ENCODE results near the gene LRRC32. TPM values are rescaled to one million over a fixed set of nuclear protein-coding genes. Genes with fewer than 3 reads are reported as not detected.

The LRRC32 gene
- total RNA-seq, 1 donor from 2014 or later, result 0.39 TPM

DNA sequence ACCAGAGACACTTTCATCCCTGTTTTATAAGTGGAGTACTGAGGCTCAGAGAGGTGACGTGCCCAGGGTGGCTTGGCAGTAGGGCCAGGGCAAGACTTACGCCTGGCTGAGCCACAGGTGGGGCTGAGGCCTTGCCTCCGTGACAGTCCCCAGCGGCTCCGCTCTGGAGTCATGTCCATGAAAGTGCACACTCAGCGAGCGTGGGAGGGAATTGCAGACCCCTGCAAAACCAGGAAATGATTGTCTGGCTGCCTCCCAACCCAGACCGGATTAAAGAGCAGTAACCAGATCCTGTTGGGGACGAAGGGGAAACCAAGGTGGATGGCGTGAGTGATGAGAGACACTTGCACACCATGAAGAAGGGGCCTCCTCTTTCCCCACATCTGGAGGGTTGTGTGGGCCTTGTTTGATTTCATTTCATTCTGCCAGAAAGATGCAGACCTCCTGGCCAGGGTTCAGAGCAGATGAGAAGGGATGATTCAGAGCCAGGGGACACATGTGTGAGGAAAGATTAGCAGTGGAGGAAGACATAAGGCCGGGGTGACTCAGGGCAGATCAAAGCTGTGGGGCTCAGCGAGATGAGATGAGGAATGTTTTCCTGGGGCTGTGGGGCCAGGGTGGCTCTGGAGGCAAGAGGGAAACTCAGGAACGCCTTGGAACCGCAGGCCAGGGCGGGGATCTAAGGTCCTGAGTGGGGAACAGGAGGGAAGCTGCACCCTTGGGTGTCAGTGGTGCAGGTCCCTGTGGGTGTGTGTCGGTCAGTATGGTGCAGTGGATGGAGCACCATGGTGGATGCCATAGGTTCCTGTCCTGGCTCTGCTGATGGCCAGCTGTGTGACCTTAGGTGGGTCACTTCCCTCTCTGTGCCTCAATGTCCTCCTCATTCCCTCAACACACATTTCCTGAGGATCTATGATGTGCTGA lies 29.9 kb upstream of the LRRC32 start:
- Mint-ChIP-seq H3K36me3 (ENCODE audit: unreplicated experiment) (peaks cover 10% of the 10 kb centered on the region), H3K4me1 (ENCODE audit: low read depth, unreplicated experiment) (peaks cover 21% of the 10 kb centered on the region), H3K9me3 (ENCODE audit: unreplicated experiment) (peaks cover 9% of the 10 kb centered on the region), H3K27me3 (ENCODE audit: unreplicated experiment) (peaks cover 12% of the 10 kb centered on the region), H3K4me3 (ENCODE audit: unreplicated experiment) (no peak overlapping the region), H3K27ac (ENCODE audit: unreplicated experiment) (no peak overlapping the region)
- DNase-seq, result no peak
- TF ChIP-seq, protein P1, sequence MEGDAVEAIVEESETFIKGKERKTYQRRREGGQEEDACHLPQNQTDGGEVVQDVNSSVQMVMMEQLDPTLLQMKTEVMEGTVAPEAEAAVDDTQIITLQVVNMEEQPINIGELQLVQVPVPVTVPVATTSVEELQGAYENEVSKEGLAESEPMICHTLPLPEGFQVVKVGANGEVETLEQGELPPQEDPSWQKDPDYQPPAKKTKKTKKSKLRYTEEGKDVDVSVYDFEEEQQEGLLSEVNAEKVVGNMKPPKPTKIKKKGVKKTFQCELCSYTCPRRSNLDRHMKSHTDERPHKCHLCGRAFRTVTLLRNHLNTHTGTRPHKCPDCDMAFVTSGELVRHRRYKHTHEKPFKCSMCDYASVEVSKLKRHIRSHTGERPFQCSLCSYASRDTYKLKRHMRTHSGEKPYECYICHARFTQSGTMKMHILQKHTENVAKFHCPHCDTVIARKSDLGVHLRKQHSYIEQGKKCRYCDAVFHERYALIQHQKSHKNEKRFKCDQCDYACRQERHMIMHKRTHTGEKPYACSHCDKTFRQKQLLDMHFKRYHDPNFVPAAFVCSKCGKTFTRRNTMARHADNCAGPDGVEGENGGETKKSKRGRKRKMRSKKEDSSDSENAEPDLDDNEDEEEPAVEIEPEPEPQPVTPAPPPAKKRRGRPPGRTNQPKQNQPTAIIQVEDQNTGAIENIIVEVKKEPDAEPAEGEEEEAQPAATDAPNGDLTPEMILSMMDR (IDR thresholded peaks at IDR 0.05; ENCODE audit: partially characterized antibody, unreplicated experiment), result no peak

DNA sequence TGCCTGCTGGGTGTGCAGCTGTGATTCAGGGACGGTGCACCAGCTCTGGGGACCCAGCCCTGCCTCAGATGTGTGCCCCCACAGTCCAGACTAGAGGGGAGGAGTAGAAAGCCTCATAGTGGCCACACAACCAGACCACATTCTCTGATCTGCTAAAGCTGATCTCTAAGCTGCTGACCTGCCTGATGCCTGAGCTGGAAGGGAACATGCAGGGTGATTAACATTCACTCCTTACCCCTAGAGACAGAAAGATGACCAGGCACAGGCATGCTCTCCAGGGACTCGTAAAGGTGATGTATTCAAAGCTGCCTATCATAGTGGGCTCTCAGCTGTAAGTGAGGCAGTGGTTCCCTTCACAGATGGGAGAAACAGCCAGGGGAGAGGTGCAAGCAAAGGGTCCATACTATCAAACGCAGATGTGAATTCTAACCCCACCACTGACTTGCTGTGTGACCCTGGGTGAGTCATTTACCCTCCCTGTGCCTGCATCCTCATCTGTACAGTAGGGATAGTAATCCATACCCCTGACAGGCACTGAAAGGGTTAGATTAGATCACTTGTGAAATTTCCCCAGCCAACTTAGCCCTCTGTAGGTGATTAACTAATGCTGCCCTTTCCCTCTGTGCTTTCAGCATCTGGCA lies 29.0 kb upstream of the LRRC32 start:
- Mint-ChIP-seq H3K4me1 (ENCODE audit: low read depth, unreplicated experiment) (peaks cover 20% of the 10 kb centered on the region), H3K36me3 (ENCODE audit: unreplicated experiment) (peaks cover 3% of the 10 kb centered on the region), H3K27ac (ENCODE audit: unreplicated experiment) (no peak overlapping the region), H3K27me3 (ENCODE audit: unreplicated experiment) (peaks cover 10% of the 10 kb centered on the region), H3K9me3 (ENCODE audit: unreplicated experiment) (peaks cover 7% of the 10 kb centered on the region), H3K4me3 (ENCODE audit: unreplicated experiment) (no peak overlapping the region)
- TF ChIP-seq, protein P1 (IDR thresholded peaks at IDR 0.05; ENCODE audit: partially characterized antibody, unreplicated experiment), result no peak
- DNase-seq, result no peak

DNA sequence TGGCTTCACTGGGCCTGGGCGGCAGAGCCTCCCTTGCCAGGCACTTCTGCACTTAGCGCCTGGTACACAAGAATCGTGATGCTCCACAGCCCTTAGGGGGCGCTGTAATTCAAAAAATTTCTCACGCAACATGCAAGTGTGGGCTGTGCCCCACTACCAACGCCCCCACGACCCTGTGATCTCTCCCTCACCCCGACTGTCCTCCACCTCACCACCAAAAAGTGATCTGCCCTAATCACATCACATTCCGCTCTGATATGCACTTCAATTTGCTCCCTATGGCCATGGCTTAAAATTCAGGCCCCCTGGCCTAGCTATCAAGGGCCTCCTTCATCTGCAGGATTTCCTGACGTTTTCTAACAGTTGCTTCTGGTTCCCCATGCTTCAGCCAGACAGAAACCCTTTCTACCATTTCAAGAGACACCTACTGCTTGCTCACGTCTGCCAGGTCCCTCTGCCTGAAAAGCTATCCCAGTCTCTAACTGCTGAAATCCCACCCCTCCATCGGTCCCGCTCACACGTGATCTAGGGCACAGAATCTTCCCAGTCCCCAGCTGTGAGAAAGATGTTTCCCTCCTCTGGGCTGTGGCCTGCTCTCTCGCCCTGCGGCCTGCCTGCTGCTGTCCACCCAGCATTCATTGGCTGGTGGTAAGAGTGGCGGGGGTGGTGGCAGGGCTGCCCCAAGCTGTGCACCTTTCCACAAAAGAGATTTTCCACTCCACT lies 27.9 kb upstream of the LRRC32 start:
- Mint-ChIP-seq H3K4me3 (ENCODE audit: unreplicated experiment) (no peak overlapping the region), H3K9me3 (ENCODE audit: unreplicated experiment) (peaks cover 3% of the 10 kb centered on the region), H3K27me3 (ENCODE audit: unreplicated experiment) (peaks cover 8% of the 10 kb centered on the region), H3K4me1 (ENCODE audit: low read depth, unreplicated experiment) (peaks cover 13% of the 10 kb centered on the region), H3K36me3 (ENCODE audit: unreplicated experiment) (no peaks in the 10 kb centered on the region), H3K27ac (ENCODE audit: unreplicated experiment) (no peak overlapping the region)
- no peak for DNase-seq
- TF ChIP-seq, protein P1 (IDR thresholded peaks at IDR 0.05; ENCODE audit: partially characterized antibody, unreplicated experiment), result peak; percentile 76

DNA sequence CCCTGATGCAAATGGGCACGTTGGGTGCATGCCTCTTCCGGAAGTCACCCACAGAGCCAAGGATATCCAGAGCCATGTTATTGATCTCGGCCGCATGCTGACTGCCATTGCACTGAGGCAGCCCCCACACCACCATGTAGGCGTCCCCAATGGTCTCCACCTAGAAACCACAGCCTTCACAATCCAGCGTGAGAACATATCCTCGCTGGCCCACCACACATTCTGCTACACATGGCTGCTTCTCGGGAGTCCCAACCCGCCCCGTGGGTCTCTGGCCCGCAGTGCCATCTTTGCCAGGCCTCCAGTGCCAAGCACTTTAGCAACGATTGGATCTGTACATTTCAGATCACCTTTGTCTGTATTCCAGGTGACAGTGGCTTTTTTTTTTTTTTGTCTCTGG lies 26.2 kb upstream of the LRRC32 start:
- Mint-ChIP-seq H3K9me3 (ENCODE audit: unreplicated experiment) (peaks cover 5% of the 10 kb centered on the region), H3K27ac (ENCODE audit: unreplicated experiment) (no peak overlapping the region), H3K36me3 (ENCODE audit: unreplicated experiment) (no peaks in the 10 kb centered on the region), H3K4me1 (ENCODE audit: low read depth, unreplicated experiment) (peaks cover 13% of the 10 kb centered on the region), H3K27me3 (ENCODE audit: unreplicated experiment) (peaks cover 6% of the 10 kb centered on the region), H3K4me3 (ENCODE audit: unreplicated experiment) (no peak overlapping the region)
- TF ChIP-seq, protein P1 (IDR thresholded peaks at IDR 0.05; ENCODE audit: partially characterized antibody, unreplicated experiment), result no peak
- DNase-seq, result no peak
